Kasumi-1 (cell line): ENCODE measurements around the gene PTGDR2.

Experiments used
- DNase-seq, 2 experiments: peaks; one replicate each; lab custom pipeline; 2025; lab: John Stamatoyannopoulos, UW

Gene PTGDR2

GRCh38 chr11:60855726-60856633, at the start of gene PTGDR2:
PTGDR2 (minus strand) TSS chr11:60855950; CDS start chr11:60853722, 2,228 bp downstream.
- peak; percentile 31 to 36 for DNase-seq

- DNase-seq, result no peak
Observed at GRCh38 chr11:60905047-60905446, 49.3 kb upstream of the PTGDR2 start.

GRCh38 chr11:60902625-60903024, 46.9 kb upstream of the PTGDR2 start:
- DNase-seq, result no peak

- no peak for DNase-seq
Observed at GRCh38 chr11:60900673-60901404, 45.1 kb upstream of the PTGDR2 start.

- DNase-seq, result no peak
Observed at GRCh38 chr11:60899977-60900376, 44.2 kb upstream of the PTGDR2 start.

GRCh38 chr11:60899046-60899936, 43.5 kb upstream of the PTGDR2 start:
- peak; percentile 40 to 69 for DNase-seq

GRCh38 chr11:60897496-60897895, 41.7 kb upstream of the PTGDR2 start:
- DNase-seq, result no peak

GRCh38 chr11:60895687-60896086, 39.9 kb upstream of the PTGDR2 start:
- no peak for DNase-seq

GRCh38 chr11:60891103-60891741, 35.5 kb upstream of the PTGDR2 start:
- no peak for DNase-seq

GRCh38 chr11:60890696-60891095, 34.9 kb upstream of the PTGDR2 start:
- no peak for DNase-seq

GRCh38 chr11:60889869-60890311, 34.1 kb upstream of the PTGDR2 start:
- DNase-seq, result no peak

GRCh38 chr11:60887556-60887955, 31.8 kb upstream of the PTGDR2 start:
- DNase-seq, result peak; percentile 41 to 44

GRCh38 chr11:60880643-60881282, 25.0 kb upstream of the PTGDR2 start:
- no peak for DNase-seq

- no peak for DNase-seq
Observed at GRCh38 chr11:60879971-60880588, 24.3 kb upstream of the PTGDR2 start.

- no peak for DNase-seq
Observed at GRCh38 chr11:60879104-60879503, 23.4 kb upstream of the PTGDR2 start.

GRCh38 chr11:60878245-60879101, 22.7 kb upstream of the PTGDR2 start:
- no peak for DNase-seq

- no peak for DNase-seq
Observed at GRCh38 chr11:60876168-60876485, 20.4 kb upstream of the PTGDR2 start.

- no peak for DNase-seq
Observed at GRCh38 chr11:60875366-60876167, 19.8 kb upstream of the PTGDR2 start.
